H9 (cell line): ENCODE data around the gene KIAA1958. TPM values are rescaled to one million over a fixed set of nuclear protein-coding genes. Genes with fewer than 3 reads are reported as not detected.

Source experiments
- DNase-seq: peaks from one replicate; pipeline ENCODE4 v3.0.0-alpha.2; 2017
- H2AFZ ChIP-seq: one replicate; pipeline ENCODE4 v1.6.1; 2013; ENCODE audit warnings: mild to moderate bottlenecking, low read length, control low read depth, moderate library complexity
- H2AK5ac ChIP-seq: 2 replicates; pipeline ENCODE4 v1.6.1; 2013; ENCODE audit warnings: low read length, control low read depth, mixed read lengths; ENCODE audit not compliant: insufficient read length
- H2BK120ac ChIP-seq: one replicate; pipeline ENCODE4 v1.6.1; 2013; ENCODE audit warnings: low read depth, mild to moderate bottlenecking, low read length, control low read depth, inconsistent platforms; ENCODE audit not compliant: poor library complexity, severe bottlenecking
- H2BK12ac ChIP-seq: 2 replicates; pipeline ENCODE4 v1.6.1; 2013; ENCODE audit warnings: low read length, control low read depth, mixed read lengths, low read depth; ENCODE audit not compliant: insufficient read length
- H2BK15ac ChIP-seq: 2 replicates; pipeline ENCODE4 v1.6.1; 2013; ENCODE audit warnings: low read depth, low read length, control low read depth
- H2BK20ac ChIP-seq: one replicate; pipeline ENCODE4 v1.6.1; 2013; ENCODE audit warnings: low read depth, mild to moderate bottlenecking, low read length, control low read depth, inconsistent platforms; ENCODE audit not compliant: poor library complexity, severe bottlenecking
- H2BK5ac ChIP-seq: 2 replicates; pipeline ENCODE4 v1.6.1; 2013; ENCODE audit warnings: low read length, control low read depth, mixed read lengths; ENCODE audit not compliant: insufficient read length
- H3K14ac ChIP-seq: 2 replicates; pipeline ENCODE4 v1.6.1; 2013; ENCODE audit warnings: low read length, control low read depth; ENCODE audit not compliant: insufficient read depth
- H3K18ac ChIP-seq: 2 replicates; pipeline ENCODE4 v1.6.1; 2013; ENCODE audit warnings: low read depth, mild to moderate bottlenecking, mixed read lengths, low read length, control low read depth; ENCODE audit not compliant: insufficient read length
- H3K23ac ChIP-seq: 2 replicates; pipeline ENCODE4 v1.6.1; 2013; ENCODE audit warnings: low read length, control low read depth, mixed read lengths, low read depth; ENCODE audit not compliant: insufficient read length
- H3K23me2 ChIP-seq: 2 replicates; pipeline ENCODE4 v1.6.1; 2013; ENCODE audit warnings: low read depth, mild to moderate bottlenecking, mixed read lengths, low read length, control low read depth; ENCODE audit not compliant: insufficient read length, poor library complexity, severe bottlenecking
- H3K27ac ChIP-seq: 2 replicates; pipeline ENCODE4 v1.5.1; 2013; ENCODE audit warnings: low read length, control low read depth, mixed read lengths, low read depth; ENCODE audit not compliant: insufficient read length
- H3K27me3 ChIP-seq: 2 replicates; pipeline ENCODE4 v1.6.1; 2013; ENCODE audit warnings: low read length, control low read depth, inconsistent platforms; ENCODE audit not compliant: insufficient read depth
- H3K4ac ChIP-seq: 2 replicates; pipeline ENCODE4 v1.6.1; 2013; ENCODE audit warnings: low read depth, mild to moderate bottlenecking, control low read depth, inconsistent platforms, low read length, moderate library complexity
- H3K4me1 ChIP-seq: 2 replicates; pipeline ENCODE4 v1.6.1; 2013; ENCODE audit warnings: low read length, control low read depth, inconsistent platforms; ENCODE audit not compliant: insufficient read depth
- H3K4me2 ChIP-seq: 2 replicates; pipeline ENCODE4 v1.6.1; 2013; ENCODE audit warnings: low read length, control low read depth, mixed read lengths; ENCODE audit not compliant: insufficient read length, insufficient read depth
- H3K56ac ChIP-seq: 2 replicates; pipeline ENCODE4 v1.6.1; 2013; ENCODE audit warnings: low read depth, mild to moderate bottlenecking, mixed read lengths, low read length, control low read depth; ENCODE audit not compliant: insufficient read length
- H3K79me1 ChIP-seq: 2 replicates; pipeline ENCODE4 v1.6.1; 2013; ENCODE audit warnings: low read depth, mild to moderate bottlenecking, moderate library complexity, low read length, control low read depth, inconsistent platforms; ENCODE audit not compliant: insufficient read depth, poor library complexity, severe bottlenecking
- H3K79me2 ChIP-seq: 2 replicates; pipeline ENCODE4 v1.6.1; 2013; ENCODE audit warnings: low read length, control low read depth, inconsistent platforms; ENCODE audit not compliant: insufficient read depth
- H3K9ac ChIP-seq: 2 replicates; pipeline ENCODE4 v1.6.1; 2013; ENCODE audit warnings: low read length, control low read depth, mixed read lengths; ENCODE audit not compliant: insufficient read length; ENCODE audit errors: extremely low read depth
- H3K9me3 ChIP-seq: one replicate; pipeline ENCODE4 v1.6.1; 2013; ENCODE audit warnings: low read depth, low read length, inconsistent platforms; ENCODE audit not compliant: control insufficient read depth
- H3T11ph ChIP-seq: one replicate; pipeline ENCODE4 v1.6.1; 2013; ENCODE audit warnings: mild to moderate bottlenecking, low read length, control low read depth, inconsistent platforms
- H4K20me1 ChIP-seq: one replicate; pipeline ENCODE4 v1.6.1; 2013; ENCODE audit not compliant: control insufficient read depth, insufficient read length, insufficient read depth
- H4K5ac ChIP-seq: 2 replicates; pipeline ENCODE4 v1.6.1; 2013; ENCODE audit warnings: low read depth, mild to moderate bottlenecking, mixed read lengths, low read length, control low read depth; ENCODE audit not compliant: insufficient read length
- H4K8ac ChIP-seq: replicated peaks from 2 replicates; pipeline ENCODE4 v1.6.1; 2013; ENCODE audit warnings: low read length, control low read depth, mixed read lengths, low read depth; ENCODE audit not compliant: insufficient read length
- H4K91ac ChIP-seq: 2 replicates; pipeline ENCODE4 v1.6.1; 2013; ENCODE audit warnings: low read depth, mild to moderate bottlenecking, moderate library complexity, mixed read lengths, low read length, control low read depth; ENCODE audit not compliant: insufficient read length
- H3K27ac Mint-ChIP-seq, 3 experiments: 2 replicates in 2 of 3; 3 replicates in 1 of 3; pipeline ENCODE4 v1.8.0; 2020 to 2021; ENCODE audit warnings: mixed read lengths in 3 of 3, mild to moderate bottlenecking in 1 of 3, moderate library complexity in 1 of 3
- H3K27me3 Mint-ChIP-seq: 2 replicates; pipeline ENCODE4 v1.8.0; 2021; ENCODE audit warnings: low read depth, mild to moderate bottlenecking, moderate library complexity, mixed read lengths
- H3K36me3 Mint-ChIP-seq, 3 experiments: 2 replicates in 2 of 3; 3 replicates in 1 of 3; pipeline ENCODE4 v1.8.0; 2020 to 2021; ENCODE audit warnings: low read depth in 3 of 3, mixed read lengths in 3 of 3; ENCODE audit not compliant: insufficient read depth in 1 of 3
- H3K4me1 Mint-ChIP-seq, 2 experiments: 2 replicates each; pipeline ENCODE4 v1.8.0; 2020; ENCODE audit warnings: mixed read lengths in 2 of 2
- H3K4me3 Mint-ChIP-seq, 2 experiments: 2 replicates in 1 of 2; 3 replicates in 1 of 2; pipeline ENCODE4 v1.8.0; 2020 to 2021; ENCODE audit warnings: mild to moderate bottlenecking in 2 of 2, mixed read lengths in 2 of 2, moderate library complexity in 1 of 2
- H3K9me3 Mint-ChIP-seq, 2 experiments: 2 replicates in 1 of 2; 3 replicates in 1 of 2; pipeline ENCODE4 v1.8.0; 2020; ENCODE audit warnings: mild to moderate bottlenecking in 2 of 2, mixed read lengths in 2 of 2, moderate library complexity in 1 of 2
- WGBS: extraction: QIAGEN DNeasy Blood & Tissue Kit; methylation state at CpG from one replicate; pipeline ENCODE4 v1.1.7; 2013; ENCODE audit warnings: missing lambda C conversion rate, low lambda C conversion rate, mixed read lengths; ENCODE audit not compliant: insufficient read length; ENCODE audit errors: extremely low coverage; 5-methylcytosine and 5-hydroxymethylcytosine counted together
- total RNA-seq: library from RNA; stranded (reverse); gene quantifications from 2 replicates; pipeline ENCODE4 v1.2.1, GENCODE V29; 2021
- TF ChIP-seq, protein P1 (sequence below): fragments of 200-600 bp; sonication (generic); conservative IDR thresholded peaks from 3 replicates; pipeline ENCODE4 v1.8.0; 2021; ENCODE audit warnings: antibody characterized with exemption, mild to moderate bottlenecking

Gene KIAA1958
- total RNA-seq, 1 experiment from 2014 or later: 34.0 TPM

DNA sequence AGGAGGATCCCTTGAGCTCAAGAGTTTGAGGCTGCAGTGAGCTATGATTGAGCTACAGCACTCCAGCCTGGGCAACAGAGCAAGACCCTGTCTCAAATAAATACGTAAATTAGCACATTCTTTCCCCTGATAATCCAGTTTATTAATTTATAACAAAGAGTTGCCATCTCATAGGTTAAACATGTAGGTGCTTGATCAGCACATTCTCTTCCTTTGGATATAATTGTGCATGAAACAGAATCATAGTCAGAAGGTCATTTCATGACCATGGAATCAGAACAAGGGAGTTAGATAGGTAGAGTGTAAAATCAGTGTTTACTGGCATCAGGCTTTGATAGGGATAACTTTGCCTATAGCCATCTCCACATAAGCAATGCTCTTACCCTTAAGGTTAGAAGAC is 43.0 kb upstream of the KIAA1958 start:
- Histone ChIP-seq H2AFZ (no peak overlapping the region), H3K79me2 (no peaks in the 10 kb centered on the region), H3K4me2 (no peak overlapping the region), H2BK120ac (no peak overlapping the region), H3K4ac (no peak overlapping the region), H4K20me1 (no peaks in the 10 kb centered on the region), H2AK5ac (no peak overlapping the region), H3K23me2 (no peaks in the 10 kb centered on the region), H3T11ph (no peak overlapping the region), H4K8ac (no peak overlapping the region), H2BK12ac (no peak overlapping the region), H3K9ac (no peak overlapping the region), H3K27me3 (no peaks in the 10 kb centered on the region), H3K14ac (no peak overlapping the region), H3K79me1 (no peaks in the 10 kb centered on the region), H3K56ac (no peak overlapping the region), H2BK15ac (no peak overlapping the region), H3K23ac (no peak overlapping the region), H3K27ac (no peak overlapping the region), H4K5ac (no peak overlapping the region), H2BK20ac (no peak overlapping the region), H3K4me1 (no peaks in the 10 kb centered on the region), H3K9me3 (no peaks in the 10 kb centered on the region), H2BK5ac (no peak overlapping the region), H3K18ac (no peak overlapping the region), H4K91ac (no peak overlapping the region)
- WGBS: no CpG with 5 or more reads among the region's 1 CpG
- DNase-seq: no peak
- Mint-ChIP-seq H3K27me3 (no peaks in the 10 kb centered on the region), H3K36me3 (peaks cover 0 to 4% (median 4%) of the 10 kb centered on the region in 3 experiments; a peak in 5 of 7 replicates), H3K9me3 (no peaks in the 10 kb centered on the region), H3K4me3 (no peak overlapping the region), H3K4me1 (no peaks in the 10 kb centered on the region), H3K27ac (no peak overlapping the region)
- TF ChIP-seq, protein P1, sequence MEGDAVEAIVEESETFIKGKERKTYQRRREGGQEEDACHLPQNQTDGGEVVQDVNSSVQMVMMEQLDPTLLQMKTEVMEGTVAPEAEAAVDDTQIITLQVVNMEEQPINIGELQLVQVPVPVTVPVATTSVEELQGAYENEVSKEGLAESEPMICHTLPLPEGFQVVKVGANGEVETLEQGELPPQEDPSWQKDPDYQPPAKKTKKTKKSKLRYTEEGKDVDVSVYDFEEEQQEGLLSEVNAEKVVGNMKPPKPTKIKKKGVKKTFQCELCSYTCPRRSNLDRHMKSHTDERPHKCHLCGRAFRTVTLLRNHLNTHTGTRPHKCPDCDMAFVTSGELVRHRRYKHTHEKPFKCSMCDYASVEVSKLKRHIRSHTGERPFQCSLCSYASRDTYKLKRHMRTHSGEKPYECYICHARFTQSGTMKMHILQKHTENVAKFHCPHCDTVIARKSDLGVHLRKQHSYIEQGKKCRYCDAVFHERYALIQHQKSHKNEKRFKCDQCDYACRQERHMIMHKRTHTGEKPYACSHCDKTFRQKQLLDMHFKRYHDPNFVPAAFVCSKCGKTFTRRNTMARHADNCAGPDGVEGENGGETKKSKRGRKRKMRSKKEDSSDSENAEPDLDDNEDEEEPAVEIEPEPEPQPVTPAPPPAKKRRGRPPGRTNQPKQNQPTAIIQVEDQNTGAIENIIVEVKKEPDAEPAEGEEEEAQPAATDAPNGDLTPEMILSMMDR: no peak
